RWPE1 (cell line): ENCODE results near the gene FAM204A.
A peak's percentile ranks its signal among the peaks of the same experiment; 100 is the strongest.

Experiments
- CTCF ChIA-PET: fragments of 350-600 bp; sonication (Branson Sonifier 250); formaldehyde crosslinking; extraction: SDS; loops from one replicate; lab custom pipeline; 2021; lab: Yijun Ruan, JAX
- POLR2A ChIA-PET: fragments of 400-600 bp; formaldehyde crosslinking; extraction: SDS; loops from one replicate; lab custom pipeline; 2020; ENCODE audit warnings: antibody characterized with exemption; ENCODE audit not compliant: low non-redundant PET; lab: Yijun Ruan, JAX
- DNase-seq: peaks from one replicate; pipeline ENCODE4 v3.0.0; 2012; ENCODE audit warnings: low spot score
- H3K27ac ChIP-seq: fragments of 450-650 bp; 2 replicates; pipeline ENCODE4 v1.5.1; 2017
- TF ChIP-seq, protein P1 (sequence below): fragments of 450-650 bp; conservative IDR thresholded peaks from 2 replicates; pipeline ENCODE4 v1.5.1; 2017; ENCODE audit warnings: low read depth, mild to moderate bottlenecking

Gene FAM204A

DNA sequence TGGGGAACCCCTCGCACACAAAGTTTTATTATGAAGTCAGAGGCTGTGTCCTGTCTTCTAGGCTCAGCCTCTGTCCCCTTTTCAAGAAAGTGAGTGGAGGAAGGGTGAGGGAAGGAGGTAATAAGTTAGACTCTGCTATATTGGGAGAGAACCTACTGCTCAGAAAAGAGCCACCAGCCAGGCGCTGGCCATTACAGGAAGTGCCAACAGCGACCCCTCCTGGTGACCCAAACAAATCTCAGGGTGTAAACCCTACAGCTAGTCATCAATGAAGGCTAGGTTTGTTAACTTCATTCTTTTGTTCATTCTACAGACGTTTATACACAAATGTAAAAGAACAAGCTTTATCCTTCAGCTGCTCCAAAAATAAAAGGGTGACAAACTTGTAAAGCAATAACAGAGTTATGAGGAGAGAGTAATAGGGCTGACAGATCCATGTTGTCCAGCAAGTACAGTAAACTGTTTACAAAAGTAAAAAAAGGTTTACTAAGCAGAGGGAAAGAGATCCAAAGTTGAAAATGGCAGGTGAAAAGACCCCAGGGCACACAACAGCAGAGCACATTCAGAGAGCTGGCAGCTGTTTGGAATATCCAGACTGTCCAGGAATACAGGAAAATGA is 82.7 kb downstream of the FAM204A start:
- no peak overlapping the region for H3K27ac ChIP-seq
- CTCF ChIA-PET: interaction anchor here (0.7 to 1.8 kb wide), 10 partner anchors 9 to 763 kb away, joined by 3 to 5 read pairs (median 4); no protein-coding TSS in a partner anchor
- peak; percentile 50 for DNase-seq
- TF ChIP-seq, protein P1, sequence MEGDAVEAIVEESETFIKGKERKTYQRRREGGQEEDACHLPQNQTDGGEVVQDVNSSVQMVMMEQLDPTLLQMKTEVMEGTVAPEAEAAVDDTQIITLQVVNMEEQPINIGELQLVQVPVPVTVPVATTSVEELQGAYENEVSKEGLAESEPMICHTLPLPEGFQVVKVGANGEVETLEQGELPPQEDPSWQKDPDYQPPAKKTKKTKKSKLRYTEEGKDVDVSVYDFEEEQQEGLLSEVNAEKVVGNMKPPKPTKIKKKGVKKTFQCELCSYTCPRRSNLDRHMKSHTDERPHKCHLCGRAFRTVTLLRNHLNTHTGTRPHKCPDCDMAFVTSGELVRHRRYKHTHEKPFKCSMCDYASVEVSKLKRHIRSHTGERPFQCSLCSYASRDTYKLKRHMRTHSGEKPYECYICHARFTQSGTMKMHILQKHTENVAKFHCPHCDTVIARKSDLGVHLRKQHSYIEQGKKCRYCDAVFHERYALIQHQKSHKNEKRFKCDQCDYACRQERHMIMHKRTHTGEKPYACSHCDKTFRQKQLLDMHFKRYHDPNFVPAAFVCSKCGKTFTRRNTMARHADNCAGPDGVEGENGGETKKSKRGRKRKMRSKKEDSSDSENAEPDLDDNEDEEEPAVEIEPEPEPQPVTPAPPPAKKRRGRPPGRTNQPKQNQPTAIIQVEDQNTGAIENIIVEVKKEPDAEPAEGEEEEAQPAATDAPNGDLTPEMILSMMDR: peak; percentile 47; the same call in 1 of the 2 replicates
- POLR2A ChIA-PET: no interaction called here

DNA sequence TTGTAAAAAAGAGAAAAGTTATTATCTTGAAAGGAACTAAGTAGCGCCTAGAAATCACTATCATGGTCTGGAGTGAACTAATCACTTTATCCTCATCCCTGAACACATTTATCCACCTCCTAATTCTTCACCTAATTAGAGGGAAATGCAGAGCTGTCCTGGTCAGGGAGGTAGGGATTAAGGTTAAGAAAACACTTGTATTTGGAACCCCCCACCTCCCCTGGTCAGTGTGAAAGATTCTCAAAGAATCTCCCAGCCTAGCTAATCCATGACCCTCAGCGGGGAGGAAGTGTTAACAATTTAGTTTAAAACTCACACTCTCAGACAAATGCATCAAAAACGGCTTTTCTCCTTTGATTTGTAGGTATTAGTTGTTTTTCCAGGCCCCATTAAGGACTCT is 83.8 kb downstream of the FAM204A start:
- CTCF ChIA-PET: interaction anchor here (0.6 kb wide), 1 partner anchor 193 kb away, joined by 4 read pairs; no protein-coding TSS in a partner anchor
- TF ChIP-seq, protein P1: no peak
- no peak overlapping the region for H3K27ac ChIP-seq
- DNase-seq: no peak
- POLR2A ChIA-PET: no interaction called here

DNA sequence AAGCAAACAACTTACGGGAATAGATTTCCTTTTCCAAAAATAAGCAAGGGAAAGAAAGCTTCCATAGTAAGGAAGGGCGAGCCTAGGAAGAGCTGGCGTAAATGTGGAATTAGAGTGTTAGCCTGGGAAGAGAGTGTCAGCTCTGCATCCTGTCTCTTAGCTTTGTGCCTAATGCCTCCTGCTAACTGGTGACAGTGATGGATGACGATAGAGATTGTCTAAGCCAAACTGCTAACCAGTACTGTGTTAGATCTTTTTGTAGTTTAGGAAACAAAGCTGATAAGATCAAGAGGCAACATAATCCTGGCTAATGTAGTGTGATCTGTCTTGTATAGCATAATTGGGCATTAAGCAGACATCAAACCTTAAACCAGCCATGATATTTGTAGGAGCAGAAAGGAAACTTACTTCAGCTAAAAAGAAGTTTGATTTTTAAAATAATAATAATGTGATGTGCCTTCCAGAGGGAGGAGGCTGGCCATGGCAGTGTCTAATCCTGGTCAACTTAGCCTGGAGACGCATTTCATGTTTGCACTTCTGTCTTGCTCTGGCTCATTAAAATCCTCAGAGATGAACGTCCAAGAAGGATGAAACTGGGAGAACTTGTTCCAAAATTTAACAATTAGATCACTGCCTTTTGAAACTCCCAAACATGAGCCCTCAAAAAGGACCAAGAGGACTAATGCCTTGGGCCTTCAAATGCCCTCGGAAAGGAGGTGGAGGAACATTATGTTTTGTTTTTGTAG is 85.1 kb downstream of the FAM204A start:
- CTCF ChIA-PET: interaction anchor here (0.5 to 1.2 kb wide), 5 partner anchors 13 to 660 kb away, joined by 3 to 4 read pairs (median 3); no protein-coding TSS in a partner anchor
- POLR2A ChIA-PET: no interaction called here
- DNase-seq: no peak
- TF ChIP-seq, protein P1: no peak
- H3K27ac ChIP-seq: no peak overlapping the region

DNA sequence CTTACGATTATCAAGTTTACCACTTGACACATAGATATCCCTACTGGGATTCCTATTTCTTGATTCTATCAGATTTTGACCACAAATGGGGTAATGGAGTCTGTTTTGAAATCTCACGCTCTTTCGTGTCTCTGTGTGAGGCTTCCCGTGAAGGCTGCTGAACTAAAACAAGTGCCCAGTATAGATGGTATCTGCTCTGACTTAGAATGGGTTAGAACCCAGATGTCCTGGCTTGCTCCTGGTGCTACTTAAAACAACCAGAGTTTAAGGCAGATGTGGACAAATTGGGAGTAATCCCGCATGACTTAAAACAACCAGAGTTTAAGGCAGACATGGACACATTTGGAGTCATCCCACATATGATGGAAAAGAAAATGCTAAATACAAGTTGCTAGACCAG is 85.9 kb downstream of the FAM204A start:
- ChIA-PET CTCF (interaction anchor here (0.5 to 0.8 kb wide), 3 partner anchors 166 to 659 kb away, joined by 3 to 4 read pairs (median 3); no protein-coding TSS in a partner anchor), POLR2A (no interaction called here)
- H3K27ac ChIP-seq: no peak overlapping the region
- TF ChIP-seq, protein P1: no peak
- no peak for DNase-seq

DNA sequence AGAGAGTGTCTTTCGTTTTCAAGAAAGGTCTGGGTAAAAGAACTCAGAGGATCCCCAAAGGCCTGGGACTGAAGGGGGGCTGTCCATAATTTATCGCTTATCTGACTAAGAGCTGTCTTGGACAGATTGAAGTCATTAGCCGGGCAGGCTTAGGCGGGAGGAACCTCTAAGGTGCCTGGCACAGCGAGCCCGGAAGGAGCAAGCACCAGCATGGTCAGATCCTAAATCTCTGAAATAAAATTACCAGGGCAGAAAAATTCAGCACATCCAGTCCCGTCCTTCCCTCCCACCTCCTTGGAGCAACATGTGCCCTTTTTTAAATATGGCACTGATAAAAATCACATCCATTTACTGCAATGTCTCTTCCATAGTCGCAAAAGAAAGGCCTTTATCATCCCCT is 86.8 kb downstream of the FAM204A start:
- CTCF ChIA-PET: no interaction called here
- TF ChIP-seq, protein P1: no peak
- POLR2A ChIA-PET: no interaction called here
- no peak overlapping the region for H3K27ac ChIP-seq
- no peak for DNase-seq

DNA sequence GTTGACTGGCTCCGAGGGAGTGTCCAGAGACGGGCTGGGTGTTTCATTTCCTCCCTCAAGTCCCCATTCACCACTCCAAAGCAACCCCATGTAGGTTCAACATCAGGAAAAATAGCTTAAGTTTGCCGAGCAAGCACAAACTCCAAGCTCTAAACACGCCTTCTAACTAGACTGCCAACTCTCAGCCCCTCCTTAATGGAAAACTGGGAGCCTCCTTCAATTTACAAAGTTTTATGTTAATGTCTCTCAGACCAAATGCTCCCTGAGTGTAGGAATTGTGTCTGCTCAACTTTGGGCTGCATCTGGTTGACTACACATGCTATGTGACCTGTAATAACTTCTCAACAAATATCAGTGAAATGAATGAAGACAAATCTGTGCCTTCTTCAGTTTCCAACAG is 87.5 kb downstream of the FAM204A start:
- CTCF ChIA-PET: interaction anchor here (0.6 kb wide), 1 partner anchor 67 kb away, joined by 3 read pairs; no protein-coding TSS in a partner anchor
- DNase-seq: no peak
- TF ChIP-seq, protein P1: no peak
- POLR2A ChIA-PET: no interaction called here
- no peak overlapping the region for H3K27ac ChIP-seq
